GM23338 (cell line): ENCODE results near the gene F8. TPM values are rescaled to one million over a fixed set of nuclear protein-coding genes. Genes with fewer than 3 reads are reported as not detected.
"Not testable (repeated sequence)": the region's sequence is repeated elsewhere in the genome, so short reads cannot be mapped to it uniquely, and the experiment has no call there.

Experiments used
- ATAC-seq: fragments of 200-7000 bp; cut with Tn5 transposase; 3 replicates; pipeline ENCODE4 v1.9.1; 2020
- DNase-seq: peaks from one replicate; pipeline ENCODE4 v3.0.0-alpha.2; 2015; ENCODE audit warnings: low spot score
- H2AFZ ChIP-seq: fragments of 200-600 bp; sonication (generic); 2 replicates; pipeline ENCODE4 v1.8.0; 2016; ENCODE audit warnings: antibody characterized with exemption, mild to moderate bottlenecking, moderate library complexity
- H3F3A ChIP-seq: fragments of 200-600 bp; sonication (generic); replicated peaks from 2 replicates; pipeline ENCODE4 v1.8.0; 2017; ENCODE audit warnings: antibody characterized with exemption, mixed run types, low read depth
- H3K27ac ChIP-seq: fragments of 200-600 bp; sonication (generic); 2 replicates; pipeline ENCODE4 v1.6.1; 2016; ENCODE audit warnings: low read depth
- H3K27me3 ChIP-seq: fragments of 200-600 bp; sonication (generic); 2 replicates; pipeline ENCODE4 v1.8.0; 2016; ENCODE audit warnings: mild to moderate bottlenecking, mixed run types, moderate library complexity; ENCODE audit not compliant: insufficient read depth
- H3K36me3 ChIP-seq: fragments of 200-600 bp; sonication (generic); 2 replicates; pipeline ENCODE4 v1.8.0; 2016; ENCODE audit warnings: mild to moderate bottlenecking; ENCODE audit not compliant: insufficient read depth
- H3K4me1 ChIP-seq: fragments of 200-600 bp; sonication (generic); 2 replicates; pipeline ENCODE4 v1.8.0; 2016; ENCODE audit warnings: mild to moderate bottlenecking, moderate library complexity; ENCODE audit not compliant: insufficient read depth
- H3K4me2 ChIP-seq: fragments of 200-600 bp; sonication (generic); 2 replicates; pipeline ENCODE4 v1.7.1; 2017; ENCODE audit warnings: mixed run types
- H3K4me3 ChIP-seq: fragments of 200-600 bp; sonication (generic); 2 replicates; pipeline ENCODE4 v1.6.1; 2016; ENCODE audit warnings: mixed run types
- H3K79me2 ChIP-seq: fragments of 200-600 bp; sonication (generic); replicated peaks from 2 replicates; pipeline ENCODE4 v1.8.0; 2017; ENCODE audit warnings: mild to moderate bottlenecking; ENCODE audit not compliant: insufficient read depth
- H3K9me2 ChIP-seq: fragments of 200-600 bp; sonication (generic); 2 replicates; pipeline ENCODE4 v1.8.0; 2017; ENCODE audit not compliant: insufficient read depth
- H4K20me1 ChIP-seq: fragments of 200-600 bp; sonication (generic); replicated peaks from 2 replicates; pipeline ENCODE4 v1.8.0; 2017; ENCODE audit warnings: mild to moderate bottlenecking; ENCODE audit not compliant: insufficient read depth
- H3K27ac Mint-ChIP-seq: 2 replicates; pipeline ENCODE4 v1.8.0; 2020; ENCODE audit warnings: inconsistent platforms, mild to moderate bottlenecking, moderate library complexity, mixed read lengths
- H3K27me3 Mint-ChIP-seq: 3 replicates; pipeline ENCODE4 v1.8.0; 2022; ENCODE audit warnings: low read depth, mild to moderate bottlenecking, moderate library complexity, mixed read lengths, inconsistent platforms; ENCODE audit not compliant: insufficient read depth, poor library complexity
- H3K36me3 Mint-ChIP-seq: 3 replicates; pipeline ENCODE4 v1.8.0; 2021; ENCODE audit warnings: low read depth, mild to moderate bottlenecking, inconsistent platforms, moderate library complexity, mixed read lengths
- H3K4me1 Mint-ChIP-seq: 3 replicates; pipeline ENCODE4 v1.8.0; 2020; ENCODE audit warnings: mild to moderate bottlenecking, inconsistent platforms, mixed read lengths
- H3K4me3 Mint-ChIP-seq: 3 replicates; pipeline ENCODE4 v1.8.0; 2021; ENCODE audit warnings: moderate library complexity, mild to moderate bottlenecking, inconsistent platforms, mixed read lengths
- H3K9me3 Mint-ChIP-seq: 3 replicates; pipeline ENCODE4 v1.8.0; 2020; ENCODE audit warnings: moderate library complexity, mild to moderate bottlenecking, inconsistent platforms, mixed read lengths
- REST ChIP-seq: IDR thresholded peaks from one replicate; pipeline ENCODE4 v1.6.1; 2018; ENCODE audit warnings: antibody characterized with exemption; ENCODE audit not compliant: unreplicated experiment
- STAT1 ChIP-seq: IDR thresholded peaks from one replicate; pipeline ENCODE4 v1.6.1; 2016; ENCODE audit warnings: antibody characterized with exemption; ENCODE audit not compliant: unreplicated experiment
- ZNF331 ChIP-seq: fragments of 250-450 bp; sonication (Bioruptor Pico); IDR thresholded peaks from 2 replicates; pipeline ENCODE4 v1.5.0; 2020; ENCODE audit warnings: low read depth, mild to moderate bottlenecking, moderate library complexity
- polyA plus RNA-seq: library from polyadenylated mRNA; unstranded; fragments of >200 nt; fragmentation: Nextera tagmentation; extraction: Ambion mirVana; gene quantifications from 2 replicates; pipeline ENCODE4 v1.2.1, GENCODE V29; 2016
- total RNA-seq: library from RNA; depleted of rRNA; stranded (reverse); fragments of >200 nt; shearing (Covaris generic); gene quantifications from 2 replicates; pipeline ENCODE4 v1.2.3, GENCODE V29; 2014

F8 gene
- total and polyA plus RNA-seq, 2 experiments from 2014 or later, result 0.70 to 1.8 TPM

GRCh38 chrX:154890990-154891639 lies 131.4 kb downstream of the F8 start (continued):
- TF ChIP-seq REST, result no peak
- TF ChIP-seq STAT1, result no peak
- TF ChIP-seq ZNF331 (CRISPR knock-in tag), result no peak

GRCh38 chrX:154886789-154887221 lies 135.7 kb downstream of the F8 start:
- not testable (repeated sequence) for H3K9me2 ChIP-seq, H3K4me1 ChIP-seq, H3K79me2 ChIP-seq, H3K27ac Mint-ChIP-seq, H3K4me2 ChIP-seq, H2AFZ ChIP-seq, H3K36me3 Mint-ChIP-seq, DNase-seq, H3K4me3 ChIP-seq, H3K27me3 Mint-ChIP-seq, H3K27me3 ChIP-seq, H3K4me3 Mint-ChIP-seq, H4K20me1 ChIP-seq, H3F3A ChIP-seq, H3K36me3 ChIP-seq, H3K9me3 Mint-ChIP-seq, H3K27ac ChIP-seq, H3K4me1 Mint-ChIP-seq
- peak; percentile 70 for ATAC-seq

- H3K4me1 Mint-ChIP-seq, H3K9me2 ChIP-seq, H3F3A ChIP-seq, H3K79me2 ChIP-seq, H4K20me1 ChIP-seq, DNase-seq, H3K27me3 Mint-ChIP-seq, H3K36me3 ChIP-seq, H2AFZ ChIP-seq, H3K27me3 ChIP-seq, H3K9me3 Mint-ChIP-seq, H3K36me3 Mint-ChIP-seq, H3K4me1 ChIP-seq, H3K27ac ChIP-seq, H3K4me2 ChIP-seq, H3K27ac Mint-ChIP-seq, H3K4me3 Mint-ChIP-seq: not testable (repeated sequence)
- peak within 1 kb of the TSS; percentile 46; the same call in 1 of the 2 replicates for H3K4me3 ChIP-seq
- peak; percentile 76 for ATAC-seq
These were observed 136.3 kb downstream of the F8 start, which contains the start of gene F8A1 for GRCh38 chrX:154886069-154886788. Gene F8A1, plus strand, starts transcription at chrX:154886355. Its CDS starts 20 bp downstream, at chrX:154886375.

GRCh38 chrX:154885549-154885948 lies 137.0 kb downstream of the F8 start:
- not testable (repeated sequence) for H3K9me2 ChIP-seq, H3K79me2 ChIP-seq, H3K27ac Mint-ChIP-seq, H3K9me3 Mint-ChIP-seq, H2AFZ ChIP-seq, H3K36me3 Mint-ChIP-seq, H4K20me1 ChIP-seq, H3K4me1 Mint-ChIP-seq, H3K4me3 Mint-ChIP-seq, H3K4me3 ChIP-seq, H3K4me1 ChIP-seq, H3K36me3 ChIP-seq, H3F3A ChIP-seq, H3K27me3 ChIP-seq, H3K4me2 ChIP-seq, H3K27ac ChIP-seq, ATAC-seq, H3K27me3 Mint-ChIP-seq, DNase-seq

- H3K4me1 ChIP-seq, H3K27ac Mint-ChIP-seq, H3K36me3 ChIP-seq, H3K27me3 ChIP-seq, H2AFZ ChIP-seq, H3K4me3 ChIP-seq, H3K36me3 Mint-ChIP-seq, H3K9me3 Mint-ChIP-seq, H3K9me2 ChIP-seq, ATAC-seq, DNase-seq, H3K27ac ChIP-seq, H3K4me1 Mint-ChIP-seq, H3K4me2 ChIP-seq, H3K27me3 Mint-ChIP-seq, H4K20me1 ChIP-seq, H3K79me2 ChIP-seq, H3F3A ChIP-seq, H3K4me3 Mint-ChIP-seq: not testable (repeated sequence)
These were observed 137.5 kb downstream of the F8 start for GRCh38 chrX:154885057-154885456.

GRCh38 chrX:154884069-154884468 lies 138.5 kb downstream of the F8 start:
- not testable (repeated sequence) for H3K4me1 Mint-ChIP-seq, H3K4me3 Mint-ChIP-seq, H3K79me2 ChIP-seq, H3K4me1 ChIP-seq, H3K27me3 ChIP-seq, H3K9me2 ChIP-seq, H3K4me3 ChIP-seq, ATAC-seq, H4K20me1 ChIP-seq, H3K9me3 Mint-ChIP-seq, H3K27ac Mint-ChIP-seq, H3K27me3 Mint-ChIP-seq, H2AFZ ChIP-seq, H3K36me3 Mint-ChIP-seq, H3K4me2 ChIP-seq, H3K36me3 ChIP-seq, H3F3A ChIP-seq, DNase-seq, H3K27ac ChIP-seq
